ENCODE results near the gene RBMS1.

DNA sequence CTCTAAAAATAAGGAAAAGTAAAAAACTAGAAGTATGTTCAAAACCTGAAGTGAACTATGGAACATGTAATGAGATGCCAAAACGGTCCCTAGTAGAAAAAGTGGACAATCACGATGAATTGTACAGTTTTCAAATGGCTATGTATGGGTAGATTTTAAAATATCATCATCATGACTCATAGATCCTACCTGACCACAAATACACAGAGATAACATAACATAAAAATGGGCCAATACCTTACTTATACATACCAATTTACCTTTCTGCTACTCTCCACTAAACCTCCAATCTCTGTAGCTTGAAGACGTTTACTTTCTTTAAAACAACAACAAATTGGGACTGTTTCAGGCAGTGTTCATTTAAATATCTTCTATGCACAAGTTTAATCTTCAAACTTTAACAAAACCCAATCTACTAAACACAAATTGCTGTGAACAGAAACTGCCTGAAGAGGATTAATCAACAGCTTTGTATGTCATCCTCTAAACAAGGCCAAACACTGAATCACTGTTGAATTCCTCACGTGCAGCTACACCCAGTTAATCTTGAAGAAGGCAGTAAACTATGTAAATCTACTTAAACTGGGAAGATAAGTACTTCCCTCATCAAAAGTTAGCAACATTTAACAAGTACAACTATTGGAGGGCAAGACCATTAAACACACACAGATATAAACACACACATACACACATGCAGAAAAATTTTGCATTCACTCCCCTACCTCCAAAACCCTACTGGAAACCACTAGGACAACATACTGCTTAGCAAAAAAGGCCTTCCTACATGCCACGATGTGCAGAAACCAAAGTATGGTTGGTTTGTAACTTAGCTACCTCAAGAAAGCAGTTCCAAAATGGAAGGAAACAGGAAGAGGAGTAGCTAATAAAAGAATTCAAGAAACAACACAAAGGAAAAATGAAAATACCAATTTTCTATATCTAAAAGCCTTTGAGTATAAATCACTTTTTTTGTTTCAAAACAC is 90.3 kb downstream of the RBMS1 start:
- TF ChIP-seq, protein P1, sequence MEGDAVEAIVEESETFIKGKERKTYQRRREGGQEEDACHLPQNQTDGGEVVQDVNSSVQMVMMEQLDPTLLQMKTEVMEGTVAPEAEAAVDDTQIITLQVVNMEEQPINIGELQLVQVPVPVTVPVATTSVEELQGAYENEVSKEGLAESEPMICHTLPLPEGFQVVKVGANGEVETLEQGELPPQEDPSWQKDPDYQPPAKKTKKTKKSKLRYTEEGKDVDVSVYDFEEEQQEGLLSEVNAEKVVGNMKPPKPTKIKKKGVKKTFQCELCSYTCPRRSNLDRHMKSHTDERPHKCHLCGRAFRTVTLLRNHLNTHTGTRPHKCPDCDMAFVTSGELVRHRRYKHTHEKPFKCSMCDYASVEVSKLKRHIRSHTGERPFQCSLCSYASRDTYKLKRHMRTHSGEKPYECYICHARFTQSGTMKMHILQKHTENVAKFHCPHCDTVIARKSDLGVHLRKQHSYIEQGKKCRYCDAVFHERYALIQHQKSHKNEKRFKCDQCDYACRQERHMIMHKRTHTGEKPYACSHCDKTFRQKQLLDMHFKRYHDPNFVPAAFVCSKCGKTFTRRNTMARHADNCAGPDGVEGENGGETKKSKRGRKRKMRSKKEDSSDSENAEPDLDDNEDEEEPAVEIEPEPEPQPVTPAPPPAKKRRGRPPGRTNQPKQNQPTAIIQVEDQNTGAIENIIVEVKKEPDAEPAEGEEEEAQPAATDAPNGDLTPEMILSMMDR (IDR thresholded peaks at IDR 0.05; ENCODE audit: low read length), result no peak
- no peak for TF ChIP-seq EZH2 (optimal IDR thresholded peaks at IDR 0.05; ENCODE audit: low read depth, low read length)

All from MM.1S (cell line).